Memory B cell (primary cell): ENCODE results near the gene NAA80.
"Not testable (repeated sequence)": the region's sequence is repeated elsewhere in the genome, so short reads cannot be mapped to it uniquely, and the experiment has no call there.

Experiments used
- ATAC-seq: fragments of 150-1000 bp; cut with Tn5 transposase; 2 replicates; pipeline ENCODE4 v1.10.0; 2021; ENCODE audit warnings: low read depth, mild to moderate bottlenecking, moderate library complexity
- DNase-seq, 2 donors: peaks; one replicate each; pipeline ENCODE4 v3.0.0; 2022; ENCODE audit warnings: low spot score in 2 of 2
- H3K27ac Mint-ChIP-seq: one replicate; pipeline ENCODE4 v1.8.0; 2022; ENCODE audit warnings: mild to moderate bottlenecking, moderate library complexity, mixed read lengths
- H3K27me3 Mint-ChIP-seq: one replicate; pipeline ENCODE4 v1.8.0; 2022; ENCODE audit warnings: mixed read lengths
- H3K36me3 Mint-ChIP-seq: one replicate; pipeline ENCODE4 v1.8.0; 2022; ENCODE audit warnings: mild to moderate bottlenecking, mixed read lengths
- H3K4me1 Mint-ChIP-seq: one replicate; pipeline ENCODE4 v1.8.0; 2022; ENCODE audit warnings: mixed read lengths
- H3K4me3 Mint-ChIP-seq: one replicate; pipeline ENCODE4 v1.8.0; 2022; ENCODE audit warnings: mild to moderate bottlenecking, moderate library complexity, mixed read lengths
- H3K9me3 Mint-ChIP-seq: one replicate; pipeline ENCODE4 v1.8.0; 2022; ENCODE audit warnings: mixed read lengths

The NAA80 gene

DNA sequence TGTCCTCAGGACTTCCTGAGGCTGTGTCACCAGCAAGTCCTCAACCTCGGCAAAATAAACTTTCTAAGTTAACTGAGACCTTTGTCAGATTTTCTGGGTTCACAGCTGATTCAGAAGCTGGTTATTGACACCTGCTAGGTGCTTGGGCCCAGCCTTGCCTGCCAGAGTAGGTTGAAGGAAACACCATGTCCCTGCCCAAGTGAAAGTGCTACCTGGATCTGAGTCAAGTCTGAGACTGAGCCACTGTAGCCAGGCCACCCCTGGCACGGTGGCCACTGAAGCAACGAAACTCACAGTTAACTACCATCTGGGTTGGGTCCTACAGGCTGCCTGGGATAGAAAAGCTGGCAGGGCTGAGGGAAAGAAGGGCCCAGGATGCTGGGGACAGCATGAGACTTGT, 15.1 kb upstream of the NAA80 start:
- ATAC-seq = no peak
- Mint-ChIP-seq H3K27me3 (no peaks in the 10 kb centered on the region), H3K27ac (no peak overlapping the region), H3K4me3 (no peak overlapping the region), H3K4me1 (peaks cover 25% of the 10 kb centered on the region), H3K36me3 (no peaks in the 10 kb centered on the region), H3K9me3 (no peaks in the 10 kb centered on the region)
- no peak for DNase-seq

- not testable (repeated sequence) for H3K36me3 Mint-ChIP-seq, H3K4me3 Mint-ChIP-seq, H3K27me3 Mint-ChIP-seq, H3K9me3 Mint-ChIP-seq, ATAC-seq, DNase-seq, H3K27ac Mint-ChIP-seq
- H3K4me1 Mint-ChIP-seq = peaks cover 12% of the 10 kb centered on the region
Measured at GRCh38 chr3:50312041-50312440, 12.8 kb upstream of the NAA80 start.

DNA sequence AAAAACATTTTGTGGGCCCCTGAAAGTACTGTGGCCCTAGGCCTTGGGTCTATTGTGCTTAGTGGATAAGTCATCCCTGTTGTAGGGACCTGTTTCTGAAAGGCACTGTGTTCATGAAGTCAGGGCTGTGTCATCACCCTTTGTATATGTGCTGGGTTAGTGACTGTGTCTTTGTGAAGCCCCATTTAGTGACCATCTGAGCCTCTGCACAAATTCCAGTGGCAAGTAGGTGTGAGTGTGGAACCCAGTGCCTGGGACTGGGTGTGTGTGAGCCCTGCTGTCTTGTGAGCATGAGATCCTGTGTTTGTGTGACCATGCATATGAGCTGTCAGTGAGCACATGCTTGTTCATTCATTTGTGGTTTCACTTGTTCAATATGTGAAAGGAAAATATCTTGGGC, 5.4 kb upstream of the NAA80 start:
- ATAC-seq (no peak), DNase-seq (no peak)
- Mint-ChIP-seq H3K4me1 (peaks cover 10% of the 10 kb centered on the region), H3K36me3 (no peaks in the 10 kb centered on the region), H3K27ac (no peak overlapping the region), H3K27me3 (no peaks in the 10 kb centered on the region), H3K4me3 (no peak overlapping the region), H3K9me3 (no peaks in the 10 kb centered on the region)

DNA sequence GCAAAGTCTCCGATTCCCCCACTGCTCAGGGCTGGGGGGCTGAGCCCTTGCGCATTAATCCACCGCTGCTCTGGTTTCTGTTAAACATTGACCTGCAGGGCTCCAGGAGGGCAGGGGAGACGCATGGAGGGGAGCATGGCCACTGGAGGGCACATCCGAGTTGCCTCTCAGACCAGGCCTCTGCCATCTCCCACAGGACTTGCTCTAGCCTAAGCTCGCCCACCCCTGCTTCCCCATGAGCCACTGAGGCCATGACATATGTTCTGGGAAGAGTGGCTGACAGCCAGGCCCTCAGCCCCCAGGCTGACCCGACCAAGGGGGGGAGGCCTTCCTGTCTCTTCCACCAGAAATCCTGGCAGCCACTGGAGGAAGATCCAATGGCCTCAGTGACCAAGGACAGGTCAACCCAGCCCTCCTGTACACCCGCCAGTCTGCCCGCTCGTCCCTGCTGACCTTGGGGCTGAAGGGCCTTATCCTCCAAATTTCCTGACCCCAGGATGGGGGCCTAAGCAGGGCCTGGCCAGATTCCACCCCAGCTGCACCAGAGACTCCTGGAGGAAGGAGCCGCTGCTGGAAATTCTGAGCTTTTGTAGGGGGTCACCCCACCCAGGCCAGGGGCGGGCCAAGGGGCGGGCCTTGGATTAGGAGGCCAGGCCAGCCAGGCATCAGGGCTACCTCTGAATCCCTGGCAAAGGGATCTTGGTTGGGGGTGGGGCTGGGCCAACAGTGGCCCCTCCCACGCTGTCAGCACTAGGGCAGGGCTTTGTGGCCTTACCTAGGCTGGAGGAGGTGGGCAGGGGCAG, 4.0 kb upstream of the NAA80 start, which contains the start of gene HYAL1:
TSS of gene HYAL1 (minus strand) at position 562 of the 803 bp plus-strand sequence. CDS start 618 bp downstream, outside the sequence.
- H3K27me3 Mint-ChIP-seq = no peaks in the 10 kb centered on the region
- no peak for ATAC-seq
- DNase-seq = no peak
- H3K9me3 Mint-ChIP-seq = no peaks in the 10 kb centered on the region
- no peaks in the 10 kb centered on the region for H3K36me3 Mint-ChIP-seq
- peaks cover 11% of the 10 kb centered on the region for H3K4me1 Mint-ChIP-seq
- H3K27ac Mint-ChIP-seq = no peak within 1 kb of the TSS
- H3K4me3 Mint-ChIP-seq = no peak within 1 kb of the TSS

- Mint-ChIP-seq H3K9me3 (no peaks in the 10 kb centered on the region), H3K36me3 (no peaks in the 10 kb centered on the region), H3K4me3 (no peak overlapping the region), H3K4me1 (peaks cover 17% of the 10 kb centered on the region), H3K27ac (no peak overlapping the region), H3K27me3 (no peaks in the 10 kb centered on the region)
- ATAC-seq (no peak), DNase-seq (no peak)
Measured at GRCh38 chr3:50302095-50303012, 3.1 kb upstream of the NAA80 start.

DNA sequence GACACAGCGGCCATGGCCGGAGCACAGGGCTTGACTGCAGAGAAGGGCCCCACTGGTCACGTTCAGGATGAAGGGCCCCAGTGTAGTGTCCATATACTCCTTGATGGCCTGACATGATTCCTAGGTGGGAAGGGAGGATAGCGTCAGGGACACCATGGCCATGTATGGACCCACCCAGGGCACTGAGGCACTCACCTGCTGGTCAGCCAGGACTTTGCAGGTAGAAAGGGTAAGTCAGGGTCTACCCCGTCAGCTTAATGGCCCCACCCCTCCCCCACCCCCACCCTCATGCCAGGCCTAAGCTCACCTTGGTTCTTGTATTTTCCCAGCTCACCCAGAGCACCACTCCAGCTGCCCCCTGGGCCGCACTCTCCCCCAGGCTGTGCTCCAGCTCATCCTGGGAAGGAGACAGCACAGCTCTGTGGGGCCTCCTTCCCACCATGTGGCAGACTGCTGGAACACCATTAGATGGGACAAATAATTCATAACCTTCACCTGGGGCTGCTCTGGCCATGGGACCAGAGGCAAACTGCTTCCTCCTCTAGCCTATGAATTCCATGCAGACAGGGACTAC, 1.6 kb upstream of the NAA80 start:
- ATAC-seq (no peak), DNase-seq (no peak)
- H3K27ac Mint-ChIP-seq = peak overlapping the region; percentile 97
- no peaks in the 10 kb centered on the region for H3K27me3 Mint-ChIP-seq
- peak overlapping the region; percentile 94 for H3K4me3 Mint-ChIP-seq
- H3K36me3 Mint-ChIP-seq = no peaks in the 10 kb centered on the region
- H3K4me1 Mint-ChIP-seq = peaks cover 20% of the 10 kb centered on the region
- no peaks in the 10 kb centered on the region for H3K9me3 Mint-ChIP-seq

DNA sequence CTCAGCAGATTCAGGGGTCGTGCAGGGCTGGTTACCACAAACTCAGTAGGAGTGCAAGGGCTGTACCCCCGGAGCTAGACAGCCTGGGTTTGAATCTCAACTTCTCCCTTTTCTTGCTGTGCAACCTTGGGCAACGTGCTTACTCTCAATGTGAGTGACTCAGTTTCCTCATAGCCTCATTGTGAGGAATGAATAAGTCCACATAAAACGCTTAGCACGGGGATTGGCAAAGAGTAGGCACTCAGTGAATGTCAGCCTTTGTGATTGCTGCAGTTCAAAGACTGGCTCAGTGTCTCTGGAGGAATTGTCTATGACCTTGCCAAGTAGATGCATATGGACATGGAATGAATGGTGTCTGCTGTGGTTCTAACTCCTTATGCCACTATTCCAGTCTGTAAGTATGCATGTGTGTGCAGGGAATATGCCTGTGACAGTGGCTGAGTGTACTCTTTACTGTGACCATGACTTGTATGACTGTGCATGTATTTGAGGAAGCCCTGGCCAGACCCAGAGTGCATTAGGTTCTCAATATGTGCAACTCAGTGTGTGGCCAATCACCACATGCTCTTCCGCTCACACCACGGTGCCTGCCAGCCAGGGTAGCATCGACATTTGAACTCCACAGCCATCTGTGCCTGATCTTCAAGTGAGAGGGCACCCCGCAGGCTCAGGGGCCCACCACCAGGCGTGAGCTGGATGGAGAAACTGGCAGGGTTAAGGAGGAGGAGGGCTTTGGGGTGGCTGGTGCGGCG, 900 bp upstream of the NAA80 start:
- peak overlapping the region; percentile 97 for H3K27ac Mint-ChIP-seq
- H3K36me3 Mint-ChIP-seq = no peaks in the 10 kb centered on the region
- H3K4me3 Mint-ChIP-seq = peak overlapping the region; percentile 94
- no peaks in the 10 kb centered on the region for H3K27me3 Mint-ChIP-seq
- ATAC-seq = no peak
- no peak for DNase-seq
- H3K4me1 Mint-ChIP-seq = peaks cover 20% of the 10 kb centered on the region
- no peaks in the 10 kb centered on the region for H3K9me3 Mint-ChIP-seq

DNA sequence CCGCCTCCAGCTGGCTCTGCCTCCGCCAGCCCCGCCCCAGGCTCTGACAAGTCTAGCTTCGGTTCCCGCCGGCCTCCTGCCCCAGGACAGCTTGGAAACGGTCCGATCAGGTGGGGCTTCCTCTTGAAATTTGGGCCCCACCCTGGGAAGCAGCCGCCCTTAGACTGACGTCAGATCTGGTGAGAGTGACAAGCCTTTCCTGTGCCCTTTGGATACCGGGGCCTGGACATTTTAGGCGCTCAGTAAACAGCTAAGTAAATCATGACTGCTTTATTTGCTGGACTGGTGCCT, 378 bp upstream of the NAA80 start:
- Mint-ChIP-seq H3K27ac (peak overlapping the region; percentile 97), H3K4me3 (peak overlapping the region; percentile 94), H3K36me3 (no peaks in the 10 kb centered on the region), H3K4me1 (peaks cover 20% of the 10 kb centered on the region), H3K27me3 (no peaks in the 10 kb centered on the region), H3K9me3 (no peaks in the 10 kb centered on the region)
- DNase-seq = no peak
- no peak for ATAC-seq

DNA sequence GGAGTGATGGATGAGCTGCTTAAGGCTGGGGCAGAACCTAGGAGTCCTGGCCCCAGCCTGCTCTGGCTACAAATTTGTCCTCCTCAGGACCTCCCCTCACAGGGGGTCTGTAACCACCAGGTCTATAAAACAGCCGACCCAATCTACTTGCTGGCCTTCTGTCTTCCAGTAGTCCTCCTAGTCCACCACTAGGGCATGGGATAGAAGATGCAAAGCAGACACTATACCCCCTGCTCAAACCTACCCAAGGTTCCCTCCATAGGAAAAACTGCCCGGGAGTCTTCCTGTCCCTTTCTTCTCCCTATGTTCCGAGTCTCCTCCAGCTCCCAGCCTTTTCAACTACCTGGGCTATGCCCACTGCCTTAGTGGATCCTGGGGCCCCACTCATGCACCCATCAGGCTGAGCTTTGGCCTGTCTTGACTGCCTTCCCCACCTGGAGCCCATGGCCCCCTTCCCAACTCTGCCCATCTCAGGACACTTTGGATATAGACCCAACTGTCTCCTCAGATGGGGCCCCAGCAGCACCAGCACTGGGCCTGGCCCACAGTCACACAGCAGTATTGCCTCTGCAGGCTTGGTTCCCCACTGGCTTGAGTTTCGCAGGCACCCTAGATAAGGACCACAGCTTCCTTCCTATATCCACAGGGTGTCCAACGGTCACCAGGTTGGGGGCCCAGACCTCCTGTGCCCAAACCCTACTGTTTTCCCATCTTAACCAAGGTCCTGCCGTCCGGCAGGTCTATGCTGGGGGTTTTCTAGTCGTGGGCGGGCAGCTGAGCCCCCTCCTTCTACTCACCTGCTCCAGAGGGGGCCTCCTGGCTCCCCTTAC, 1.1 kb downstream of the NAA80 start:
- Mint-ChIP-seq H3K9me3 (no peaks in the 10 kb centered on the region), H3K36me3 (no peaks in the 10 kb centered on the region), H3K27ac (peak overlapping the region; percentile 97), H3K4me1 (peaks cover 20% of the 10 kb centered on the region), H3K27me3 (no peaks in the 10 kb centered on the region), H3K4me3 (peak overlapping the region; percentile 94)
- ATAC-seq (no peak), DNase-seq (no peak)

DNA sequence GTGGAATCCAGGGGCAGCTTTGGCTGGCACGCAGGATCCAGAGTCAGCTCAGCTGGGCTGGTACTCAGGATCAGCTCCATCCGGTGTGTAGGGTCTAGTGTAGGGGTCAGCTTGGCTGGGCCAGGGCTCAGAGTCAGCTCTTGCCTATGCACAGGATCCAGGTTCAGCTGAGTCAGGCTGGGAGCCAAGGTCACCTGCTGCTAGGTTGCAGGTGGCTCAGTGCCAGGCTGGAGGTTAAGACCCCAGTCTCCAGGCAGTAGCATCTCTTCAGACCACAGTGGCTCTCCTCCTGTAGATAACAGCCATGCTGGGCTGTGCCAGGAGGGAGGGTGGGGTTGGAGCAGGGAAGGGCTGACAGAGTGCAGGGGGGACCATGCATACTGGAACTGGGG, 1.8 kb downstream of the NAA80 start:
- Mint-ChIP-seq H3K4me3 (peak overlapping the region; percentile 94), H3K9me3 (no peaks in the 10 kb centered on the region), H3K36me3 (no peaks in the 10 kb centered on the region), H3K4me1 (peaks cover 27% of the 10 kb centered on the region), H3K27ac (peak overlapping the region; percentile 97), H3K27me3 (no peaks in the 10 kb centered on the region)
- DNase-seq = no peak
- ATAC-seq = no peak

GRCh38 chr3:50296721-50297383, 2.4 kb downstream of the NAA80 start:
- Mint-ChIP-seq H3K36me3 (no peaks in the 10 kb centered on the region), H3K27me3 (no peaks in the 10 kb centered on the region), H3K4me3 (no peak overlapping the region), H3K4me1 (peaks cover 29% of the 10 kb centered on the region), H3K27ac (no peak overlapping the region), H3K9me3 (no peaks in the 10 kb centered on the region)
- DNase-seq (no peak), ATAC-seq (no peak)

DNA sequence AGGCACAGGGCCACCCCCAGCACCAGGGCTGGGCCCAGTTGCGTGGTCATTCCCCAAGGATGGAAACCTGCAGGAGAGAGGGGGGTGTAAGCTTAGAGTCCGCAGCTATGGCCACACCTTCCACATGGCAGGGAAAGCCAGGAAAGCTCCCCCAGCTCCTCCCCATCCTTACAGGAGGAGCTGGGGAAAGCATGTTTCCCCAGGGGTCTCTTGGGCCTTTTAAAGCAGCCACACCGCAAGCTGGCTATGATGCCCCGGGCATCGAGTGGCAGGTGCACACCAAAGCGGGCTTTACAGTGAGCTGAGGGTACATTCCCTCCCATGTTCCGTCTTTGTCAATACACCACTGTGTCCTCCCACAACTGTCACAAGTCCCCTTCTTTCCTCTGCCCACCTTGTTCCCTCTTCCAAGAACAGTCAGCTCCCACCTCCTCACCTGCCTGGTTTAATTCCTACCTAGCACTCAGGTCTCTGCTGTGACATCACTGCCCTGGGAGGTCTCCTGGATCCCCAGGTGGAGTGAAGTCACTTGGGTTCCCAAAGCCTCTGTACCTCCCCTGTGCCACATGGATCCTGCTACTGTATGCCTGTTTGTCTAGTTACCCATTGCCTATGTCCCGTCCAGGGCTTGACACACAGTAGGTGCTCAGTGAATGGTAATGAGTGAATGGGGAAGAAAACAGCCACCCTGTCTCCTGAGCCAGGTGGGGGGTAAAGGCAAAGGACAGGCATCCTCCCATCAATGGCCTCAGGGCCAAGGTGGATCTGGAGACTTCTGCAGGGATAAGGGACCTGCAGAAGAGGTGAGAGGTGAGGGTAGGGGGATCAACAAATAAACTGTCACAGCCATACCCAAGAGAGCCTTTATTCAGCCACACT, 3.4 kb downstream of the NAA80 start:
- H3K9me3 Mint-ChIP-seq = no peaks in the 10 kb centered on the region
- no peak for DNase-seq
- no peak overlapping the region for H3K27ac Mint-ChIP-seq
- peaks cover 36% of the 10 kb centered on the region for H3K4me1 Mint-ChIP-seq
- no peak overlapping the region for H3K4me3 Mint-ChIP-seq
- H3K36me3 Mint-ChIP-seq = no peaks in the 10 kb centered on the region
- ATAC-seq = no peak
- no peaks in the 10 kb centered on the region for H3K27me3 Mint-ChIP-seq
